HG03139 (cell line): Measurements from ENCODE around the gene KDM2A.
A peak's percentile ranks its signal among the peaks of the same experiment; 100 is the strongest.
"Not testable (repeated sequence)": the region's sequence is repeated elsewhere in the genome, so short reads cannot be mapped to it uniquely, and the experiment has no call there.

Experiments used
- ATAC-seq: cut with Tn5 transposase; IDR thresholded peaks from one replicate; pipeline ENCODE4 v1.9.1; 2021; ENCODE audit not compliant: unreplicated experiment

The KDM2A gene

DNA sequence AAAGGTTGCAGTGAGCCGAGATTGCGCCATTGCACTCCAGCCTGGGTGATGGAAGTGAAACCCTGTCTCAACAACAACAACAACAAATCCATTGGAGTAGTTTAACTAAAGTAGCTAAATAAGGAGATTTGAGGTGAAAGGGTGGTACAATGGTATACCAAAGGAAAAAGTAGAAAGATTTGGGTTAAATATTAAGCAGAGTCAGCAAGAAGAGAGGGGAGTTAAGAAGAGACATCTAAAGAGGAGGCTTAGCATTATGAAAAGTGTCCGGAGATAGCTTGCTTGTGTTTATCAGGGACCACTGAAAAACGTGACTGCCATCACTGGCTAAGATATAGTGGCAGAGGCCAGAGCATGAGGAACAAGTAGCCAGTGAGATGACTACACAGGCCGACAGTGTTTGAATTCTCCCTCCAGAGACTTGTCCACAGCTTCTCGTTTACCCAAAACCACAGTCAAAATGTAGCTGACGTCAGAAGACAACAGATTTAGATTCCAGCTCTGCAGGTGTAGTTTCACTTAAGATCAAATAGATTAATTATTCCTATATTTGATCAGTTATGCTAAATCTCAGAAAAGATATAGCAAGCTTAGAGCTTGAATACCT is 114.6 kb downstream of the KDM2A start:
- no peak for ATAC-seq

DNA sequence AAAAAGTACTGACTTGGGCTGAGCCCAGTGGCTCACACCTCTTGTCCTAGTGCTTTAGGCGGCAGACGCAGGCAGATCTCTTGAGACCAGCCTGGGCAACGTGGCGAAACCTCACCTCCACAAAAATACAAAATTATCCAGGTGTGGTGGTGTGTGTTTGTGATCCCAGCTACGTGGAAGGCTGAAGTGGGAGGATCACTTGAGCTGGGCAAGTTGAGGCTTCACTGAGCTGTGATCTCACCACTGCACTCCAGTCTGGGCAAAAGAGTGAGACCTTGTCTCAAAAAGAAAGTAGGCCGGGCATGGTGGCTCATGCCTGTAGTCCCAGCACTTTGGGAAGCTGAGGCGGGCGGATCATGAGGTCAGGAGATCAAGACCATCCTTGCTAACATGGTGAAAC is 115.5 kb downstream of the KDM2A start:
- not testable (repeated sequence) for ATAC-seq

DNA sequence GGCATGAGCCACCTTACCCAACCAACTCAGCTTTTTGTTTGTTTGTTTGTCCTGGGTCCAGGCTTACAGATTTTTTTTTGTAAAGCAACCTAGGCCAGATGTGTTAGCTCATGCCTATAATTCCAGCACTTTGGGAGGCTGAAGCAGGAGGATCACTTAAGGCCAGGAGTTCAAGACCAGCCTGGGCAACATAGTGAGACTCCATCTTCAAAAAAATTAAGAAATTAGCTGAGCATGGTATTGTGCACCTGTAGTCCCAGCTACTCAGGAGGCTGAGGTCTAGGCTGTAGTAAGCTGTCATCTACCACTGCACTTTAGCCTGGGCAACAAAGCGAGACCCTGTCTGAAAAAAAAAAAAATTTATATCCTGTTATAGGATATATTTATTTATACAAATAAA is 118.5 kb downstream of the KDM2A start:
- ATAC-seq, result no peak

DNA sequence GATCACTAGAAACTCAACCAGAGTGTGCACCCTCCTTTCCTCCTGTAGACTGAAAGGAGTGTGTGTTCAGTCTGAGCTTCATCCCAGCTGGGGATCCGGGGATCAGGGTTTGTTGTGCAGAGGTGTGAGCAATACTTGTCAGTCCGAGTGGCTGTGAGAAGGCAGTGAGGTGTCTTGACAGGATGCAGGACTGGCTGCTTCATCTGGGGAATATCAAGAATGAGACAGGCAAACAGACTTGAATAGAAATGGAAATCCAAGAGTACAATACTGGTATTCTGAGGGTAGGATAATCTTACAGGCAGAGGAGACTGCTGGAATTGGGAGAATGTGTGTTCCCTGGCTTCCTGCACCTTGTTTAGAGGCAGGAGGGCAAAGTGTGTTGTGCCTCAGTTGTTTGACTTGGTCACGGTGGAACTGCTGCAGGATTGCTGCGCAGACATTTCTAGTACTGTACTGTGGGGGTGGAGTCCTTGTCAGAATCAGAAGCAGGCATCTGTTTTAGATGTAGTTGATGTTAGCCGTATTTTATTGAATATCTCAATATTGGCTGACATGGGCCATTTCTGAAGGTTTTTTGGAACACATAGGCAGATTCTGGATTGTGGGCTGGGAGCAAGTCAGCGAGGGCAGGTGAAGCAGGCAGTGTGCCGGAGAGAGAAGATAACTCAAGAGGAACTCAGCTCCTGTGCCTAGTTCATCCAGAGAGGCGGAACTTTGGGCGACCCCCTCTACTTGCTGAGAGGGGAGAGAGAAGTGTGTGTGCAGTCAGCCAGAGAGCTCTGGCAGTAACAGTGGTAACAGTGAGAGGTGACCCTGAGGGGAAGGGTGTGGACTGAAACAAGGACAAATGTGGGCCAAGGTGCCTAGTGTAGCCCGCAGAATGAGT is 120.1 kb downstream of the KDM2A start:
- no peak for ATAC-seq

DNA sequence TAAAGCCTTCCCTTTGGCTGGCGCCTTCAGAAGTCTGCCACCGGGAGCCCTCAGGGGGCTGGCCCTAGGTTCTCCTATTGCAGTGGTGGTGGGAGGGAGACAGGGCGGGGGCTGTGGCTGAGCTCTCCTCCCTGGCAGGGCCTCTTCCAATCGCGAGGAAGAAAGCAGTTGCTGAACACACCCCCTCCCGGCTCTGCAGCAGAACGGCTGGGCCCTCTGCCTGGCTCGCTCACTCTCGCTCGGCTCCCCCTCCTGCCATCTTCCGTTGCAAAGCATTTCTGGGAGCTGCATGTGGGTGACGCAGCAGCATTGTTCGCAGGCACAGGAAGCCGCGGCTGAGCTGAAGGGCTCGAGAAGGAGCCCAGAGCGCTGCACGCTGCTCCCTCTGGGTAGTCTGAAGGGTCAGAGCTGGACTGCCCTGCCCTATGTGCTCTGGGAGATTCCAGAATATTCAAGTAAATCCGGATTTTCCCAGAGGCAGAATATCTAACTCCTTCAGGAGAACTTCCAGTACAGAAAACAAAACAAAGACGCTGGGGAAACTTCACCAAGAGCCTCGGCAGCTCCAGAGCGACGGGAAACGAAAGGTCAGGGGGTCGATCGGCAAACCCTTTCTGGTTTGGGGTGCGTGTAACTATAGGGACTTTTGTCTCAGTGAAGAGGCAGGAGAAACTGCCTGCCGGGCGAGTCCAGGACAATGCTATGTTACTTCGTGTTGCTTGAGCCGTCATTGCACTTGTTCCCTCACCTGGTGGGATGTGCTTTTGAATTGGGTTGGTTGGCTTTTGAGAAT is 120.9 kb downstream of the KDM2A start:
- ATAC-seq, result peak; percentile 76

DNA sequence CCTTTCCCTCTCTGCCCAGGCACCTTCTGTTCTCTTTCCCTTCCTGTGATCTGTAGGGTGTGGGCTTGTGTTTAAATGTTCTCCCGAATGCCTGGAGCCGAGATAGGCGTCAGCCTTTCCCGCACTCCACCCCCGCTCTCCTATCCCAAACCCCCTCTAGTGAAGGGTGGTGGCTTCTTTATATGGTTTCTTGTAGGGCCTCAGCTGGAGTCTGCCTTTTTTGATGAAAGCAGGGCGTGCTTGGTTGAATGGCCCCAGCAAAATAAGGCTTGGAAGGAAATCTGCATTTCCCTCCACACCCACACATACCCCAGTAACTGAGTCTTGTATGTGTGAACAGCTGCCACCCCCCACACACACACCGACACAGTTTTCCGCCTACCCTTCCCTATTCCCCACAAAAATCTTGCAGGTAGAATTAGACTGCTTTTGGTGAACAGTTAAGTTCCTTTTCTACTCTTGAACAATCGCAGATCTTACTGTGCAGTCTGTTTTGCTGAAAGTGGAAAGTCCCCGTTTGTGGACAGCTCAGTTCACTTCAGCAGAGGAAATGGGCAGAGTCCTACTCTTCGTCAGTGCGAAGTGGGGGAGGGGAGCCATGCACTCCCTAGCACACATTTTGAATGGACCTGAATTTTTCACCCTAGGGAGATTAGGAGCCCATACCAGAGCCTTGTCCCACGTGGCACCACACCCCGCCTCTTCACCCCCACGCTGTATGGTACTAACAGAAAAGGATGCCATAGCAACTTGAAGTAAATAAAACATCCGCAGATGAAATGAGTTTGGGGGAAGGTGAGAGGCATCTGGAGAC is 121.7 kb downstream of the KDM2A start:
- ATAC-seq, result no peak

DNA sequence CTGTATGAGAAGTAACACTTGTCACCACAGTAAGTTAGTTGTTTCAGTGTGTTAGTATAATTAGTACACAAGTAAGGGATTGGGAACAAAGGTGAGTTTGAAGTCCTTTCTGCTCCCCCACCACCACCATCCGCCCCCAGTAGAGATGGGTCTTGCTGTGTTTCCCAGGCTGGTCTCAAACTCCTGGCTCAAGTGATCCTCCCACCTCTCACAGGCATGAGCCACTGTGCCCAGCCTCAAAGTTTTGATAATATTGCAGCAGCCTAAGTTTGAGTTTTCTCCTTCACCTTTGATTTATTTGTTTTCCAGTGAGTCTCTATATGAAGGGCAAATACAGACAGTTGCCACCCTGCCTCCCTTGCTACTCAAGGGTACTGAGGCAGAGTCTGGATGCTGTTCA is 123.5 kb downstream of the KDM2A start:
- ATAC-seq, result no peak

DNA sequence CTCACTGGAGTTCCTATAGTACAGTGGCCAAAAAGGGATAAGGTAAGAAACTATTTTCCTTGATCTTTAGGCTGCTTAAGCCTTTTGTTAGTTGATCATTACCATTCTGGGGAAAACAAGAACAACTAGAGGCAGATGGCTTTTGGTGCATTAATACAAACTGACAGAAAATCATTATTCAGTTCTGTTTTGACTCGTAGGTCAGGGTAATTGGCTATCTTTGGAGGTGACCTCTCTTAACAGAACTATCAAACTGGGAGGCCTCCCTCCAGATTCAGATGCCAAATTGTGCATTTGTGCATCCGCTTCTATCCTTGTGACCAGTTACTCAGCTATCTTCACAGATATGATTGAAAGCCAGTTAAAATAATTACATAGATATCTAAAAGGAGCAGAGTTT is 124.0 kb downstream of the KDM2A start:
- ATAC-seq, result no peak

DNA sequence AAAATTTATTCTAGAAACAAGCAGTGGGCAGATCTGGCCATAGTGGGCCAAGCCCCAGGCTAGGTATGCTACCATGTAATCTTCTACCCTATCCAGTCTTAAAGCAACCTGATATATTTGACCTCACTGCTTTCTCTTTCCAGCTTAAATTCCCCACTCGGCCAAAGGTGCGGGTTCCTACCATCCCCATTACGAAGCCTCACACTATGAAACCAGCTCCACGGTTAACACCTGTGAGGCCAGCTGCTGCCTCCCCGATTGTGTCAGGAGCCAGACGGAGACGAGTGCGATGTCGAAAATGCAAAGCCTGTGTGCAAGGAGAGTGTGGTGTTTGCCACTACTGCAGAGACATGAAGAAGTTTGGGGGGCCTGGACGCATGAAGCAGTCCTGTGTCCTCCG is 126.0 kb downstream of the KDM2A start:
- ATAC-seq, result no peak

DNA sequence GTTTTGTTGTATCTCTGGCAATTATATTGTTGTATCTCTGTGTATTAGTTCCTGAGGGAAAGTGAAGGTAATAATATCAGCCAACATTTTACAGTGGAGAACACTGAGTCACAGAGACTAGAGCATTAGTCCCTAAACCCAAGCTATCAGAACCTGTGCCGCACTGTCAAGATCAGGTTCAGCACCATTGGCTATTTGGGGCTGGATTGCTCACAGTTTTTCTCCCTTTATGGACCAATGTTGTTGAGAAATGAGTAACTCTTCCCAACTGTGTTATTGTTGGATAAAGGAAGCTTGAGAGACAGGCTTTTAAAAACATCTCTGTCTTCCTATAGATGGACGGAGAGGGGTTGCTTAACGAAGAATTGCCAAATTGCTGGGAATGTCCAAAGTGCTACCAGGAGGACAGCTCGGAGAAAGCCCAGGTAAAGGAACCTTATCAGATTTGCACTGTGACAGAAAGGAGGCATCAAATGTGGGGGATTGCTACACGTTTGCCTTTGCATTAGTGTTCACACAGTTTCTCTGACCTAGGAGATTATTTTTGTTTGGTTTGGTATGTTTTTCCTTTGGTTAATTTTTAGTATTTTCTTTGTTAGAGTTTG is 129.0 kb downstream of the KDM2A start:
- ATAC-seq, result no peak

DNA sequence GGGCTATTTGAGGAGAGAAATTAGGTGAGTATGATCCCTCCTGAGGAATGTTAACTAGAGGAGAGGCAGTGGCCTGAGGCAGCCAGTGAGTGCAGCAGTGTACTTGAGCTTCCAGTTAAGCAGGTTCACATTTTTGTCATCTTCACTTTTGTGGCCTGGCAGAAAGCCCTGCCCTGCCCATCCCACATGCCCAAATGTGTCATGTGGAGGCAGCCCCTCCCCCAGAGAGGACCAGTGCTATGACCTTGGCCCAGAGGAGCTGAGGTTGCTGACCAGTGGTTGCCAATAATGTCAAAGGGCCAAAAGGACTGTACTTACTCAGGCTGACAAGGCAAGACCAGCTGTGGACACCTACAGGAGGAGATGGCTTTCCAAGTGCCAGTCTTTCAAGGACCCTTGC is 129.6 kb downstream of the KDM2A start:
- ATAC-seq, result no peak

DNA sequence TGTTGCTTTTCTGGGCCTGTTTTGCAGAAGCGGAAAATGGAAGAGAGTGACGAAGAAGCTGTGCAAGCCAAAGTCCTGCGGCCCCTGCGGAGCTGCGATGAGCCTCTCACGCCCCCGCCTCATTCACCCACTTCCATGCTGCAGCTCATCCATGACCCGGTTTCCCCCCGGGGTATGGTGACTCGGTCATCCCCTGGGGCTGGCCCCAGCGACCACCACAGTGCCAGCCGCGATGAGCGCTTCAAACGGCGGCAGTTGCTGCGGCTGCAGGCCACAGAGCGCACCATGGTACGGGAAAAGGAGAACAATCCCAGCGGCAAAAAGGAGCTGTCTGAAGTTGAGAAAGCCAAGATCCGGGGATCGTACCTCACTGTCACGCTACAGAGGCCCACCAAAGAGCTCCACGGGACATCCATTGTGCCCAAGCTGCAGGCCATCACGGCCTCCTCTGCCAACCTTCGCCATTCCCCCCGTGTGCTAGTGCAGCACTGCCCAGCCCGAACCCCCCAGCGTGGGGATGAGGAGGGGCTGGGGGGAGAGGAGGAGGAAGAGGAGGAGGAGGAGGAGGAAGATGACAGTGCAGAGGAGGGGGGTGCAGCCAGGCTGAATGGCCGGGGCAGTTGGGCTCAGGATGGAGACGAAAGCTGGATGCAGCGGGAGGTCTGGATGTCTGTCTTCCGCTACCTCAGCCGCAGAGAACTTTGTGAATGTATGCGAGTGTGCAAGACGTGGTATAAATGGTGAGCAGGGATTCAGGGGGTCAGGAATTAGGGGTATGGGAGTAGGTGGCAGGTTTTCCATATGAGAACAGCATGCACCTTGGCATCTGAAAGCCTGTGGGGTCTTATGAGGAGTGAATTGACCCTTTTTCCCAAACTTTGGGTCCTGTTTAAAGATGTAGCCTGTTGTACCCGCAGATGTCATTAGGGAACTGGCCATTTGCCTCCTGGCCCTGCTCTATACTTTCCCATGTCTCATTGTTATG is 131.3 kb downstream of the KDM2A start:
- ATAC-seq, result no peak

DNA sequence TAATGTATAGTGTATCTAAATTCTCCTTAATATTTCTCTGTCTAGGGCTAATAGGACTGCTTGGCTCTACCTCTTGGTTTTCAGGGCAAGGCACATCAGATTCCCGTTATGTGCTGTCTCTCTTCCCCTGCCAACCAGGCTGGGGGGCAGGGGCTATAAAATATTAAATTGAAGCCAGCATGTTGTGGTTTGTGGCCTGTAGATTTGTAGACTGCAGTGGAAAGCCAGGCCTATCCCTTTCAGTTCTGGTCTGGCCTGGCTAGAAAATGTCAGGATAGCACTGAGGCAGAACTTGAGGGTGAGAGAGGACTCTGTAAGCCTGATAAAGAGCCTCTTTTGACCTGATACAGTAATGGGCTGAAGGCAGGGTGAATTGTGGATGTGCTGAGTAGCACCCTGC is 132.8 kb downstream of the KDM2A start:
- ATAC-seq, result no peak

DNA sequence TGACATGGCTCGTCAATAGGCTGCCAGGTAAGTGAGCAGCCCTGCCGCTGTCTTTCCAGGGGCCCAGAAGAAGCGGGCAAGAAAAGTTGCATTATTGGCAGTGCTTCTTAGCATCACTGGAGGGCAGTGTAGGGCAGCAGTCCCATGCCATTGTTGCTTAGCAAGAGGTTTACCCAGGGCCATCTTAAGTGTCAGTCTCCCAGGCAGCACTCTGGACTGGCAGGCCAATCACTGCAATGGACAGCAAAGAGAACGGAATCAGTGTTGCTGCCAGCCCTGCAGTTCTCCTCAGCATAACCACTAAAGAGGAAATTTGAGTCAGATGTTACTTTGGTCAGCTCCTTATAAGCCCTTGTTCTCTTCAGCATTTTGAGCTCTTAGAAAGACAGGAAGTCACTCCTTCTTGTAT is 133.8 kb downstream of the KDM2A start:
- ATAC-seq, result no peak

DNA sequence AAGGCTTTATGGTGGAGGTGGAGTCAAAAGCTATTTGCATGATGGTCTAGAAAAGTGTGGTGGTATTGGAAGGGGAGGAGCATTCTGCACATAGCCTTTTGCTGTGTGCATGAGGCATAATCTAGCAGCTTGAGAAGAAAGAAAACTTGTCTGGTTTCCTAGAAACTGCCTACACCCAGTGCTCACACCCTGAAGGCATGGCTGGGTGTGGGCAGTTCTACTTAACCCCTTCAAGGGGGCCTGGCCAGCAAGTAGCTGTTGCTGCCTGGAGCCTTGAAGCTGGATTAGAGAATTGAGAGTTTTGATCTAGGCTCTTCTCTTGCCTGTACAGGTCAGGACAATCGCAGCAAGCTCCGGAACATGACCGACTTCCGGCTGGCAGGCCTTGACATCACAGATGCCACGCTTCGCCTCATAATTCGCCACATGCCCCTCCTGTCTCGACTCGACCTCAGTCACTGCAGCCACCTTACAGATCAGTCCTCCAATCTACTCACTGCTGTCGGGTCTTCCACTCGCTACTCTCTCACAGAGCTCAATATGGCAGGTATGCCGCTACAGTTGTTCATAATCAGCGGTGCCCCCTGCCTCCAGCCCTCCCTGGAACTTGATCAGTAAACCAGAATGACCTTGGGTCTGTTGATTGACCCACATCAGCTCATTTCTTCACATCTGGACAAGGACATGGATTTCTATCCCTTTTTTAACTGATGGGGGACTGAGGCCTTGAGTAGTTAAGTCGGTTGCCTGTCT is 135.0 kb downstream of the KDM2A start:
- no peak for ATAC-seq

DNA sequence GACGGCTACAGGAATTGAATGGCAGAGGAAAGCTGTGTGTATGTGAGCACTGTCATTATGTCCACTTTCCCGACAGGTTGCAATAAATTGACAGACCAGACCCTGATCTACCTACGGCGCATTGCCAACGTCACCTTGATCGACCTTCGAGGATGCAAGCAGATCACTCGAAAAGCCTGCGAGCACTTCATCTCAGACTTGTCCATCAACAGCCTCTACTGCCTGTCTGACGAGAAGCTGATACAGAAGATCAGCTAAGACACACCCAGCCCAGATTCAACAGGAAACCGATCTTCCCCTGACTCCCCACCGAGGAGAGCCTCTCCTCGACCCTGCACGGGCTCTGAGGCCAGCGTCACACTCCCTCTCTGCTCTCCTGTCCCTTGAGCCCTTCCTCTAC is 135.7 kb downstream of the KDM2A start:
- no peak for ATAC-seq

DNA sequence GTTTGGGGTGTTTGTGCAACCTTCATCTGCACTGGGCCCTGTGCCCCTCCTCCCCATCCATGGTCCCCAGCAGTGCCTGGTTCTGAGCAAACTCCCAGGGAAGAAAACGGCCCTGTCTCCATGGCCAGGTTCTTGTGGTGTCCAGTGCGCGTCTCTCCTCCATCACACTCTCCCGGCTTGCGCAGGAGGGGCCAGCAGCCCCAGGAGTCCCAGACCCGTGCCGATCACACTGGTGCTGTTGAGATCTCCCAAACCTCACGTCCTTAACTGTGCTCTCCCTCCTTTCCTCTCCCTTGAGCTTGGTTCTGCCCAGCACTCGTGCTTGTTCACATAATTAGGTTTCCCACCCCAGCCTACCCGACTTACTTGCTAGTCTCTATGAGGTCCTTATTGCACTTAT is 136.3 kb downstream of the KDM2A start:
- no peak for ATAC-seq

DNA sequence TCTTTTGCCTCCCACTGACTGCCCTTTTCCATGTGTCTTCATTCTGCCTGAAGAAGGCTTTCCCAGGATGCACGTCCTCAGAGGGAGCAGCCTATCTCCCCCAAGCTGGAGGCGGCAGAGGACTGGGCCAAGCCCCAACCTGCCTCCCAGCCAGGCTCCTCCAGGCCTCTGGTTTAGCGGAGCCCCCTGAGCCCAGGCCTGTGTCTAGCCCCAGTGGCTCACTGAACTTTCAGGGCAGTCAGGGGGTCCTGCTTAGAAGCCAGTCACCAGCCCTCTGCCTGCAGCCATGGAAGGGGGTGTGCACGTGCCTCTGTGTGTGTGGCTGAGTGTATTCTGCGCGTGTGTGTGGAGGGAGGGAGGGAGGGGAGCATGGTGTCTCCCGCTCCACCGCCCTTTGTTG is 136.8 kb downstream of the KDM2A start:
- ATAC-seq, result no peak
